ENCODE results near the gene UBE2R2.
"Not testable (repeated sequence)": the region's sequence is repeated elsewhere in the genome, so short reads cannot be mapped to it uniquely, and the experiment has no call there.

Gene UBE2R2

DNA sequence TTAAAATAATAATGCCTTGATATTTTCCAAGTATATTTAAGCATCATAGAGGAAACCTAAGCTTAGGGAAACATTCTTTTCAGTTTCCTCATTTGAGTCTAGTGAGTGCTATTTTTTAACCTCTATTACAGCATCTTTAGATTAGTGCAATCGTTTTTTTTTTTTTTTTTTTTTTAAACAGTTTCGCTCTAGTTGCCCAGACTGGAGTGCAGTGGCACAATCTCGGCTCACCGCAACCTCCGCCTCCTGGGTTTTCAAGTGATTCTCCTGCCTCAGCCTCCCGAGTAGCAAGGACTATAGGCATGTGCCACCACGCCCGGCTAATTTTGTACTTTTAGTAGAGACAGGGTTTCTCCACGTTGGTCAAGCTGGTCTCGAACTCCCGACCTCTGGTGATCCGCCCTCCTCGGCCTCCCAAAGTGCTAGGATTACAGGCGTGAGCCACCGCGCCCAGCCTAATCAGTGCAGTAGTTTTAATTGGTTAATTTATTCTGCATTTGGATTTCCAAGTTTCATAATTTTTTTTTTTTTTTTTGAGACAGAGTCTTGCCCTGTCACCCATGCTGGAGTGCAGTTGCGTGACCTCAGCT is 12.8 kb downstream of the UBE2R2 start:
- DNase-seq; in situ Hi-C loops (cut with MboI; ENCODE audit: low pct_unique_long_range_greater_than_20kb, low sequenced_read_pairs): not testable (repeated sequence)

DNA sequence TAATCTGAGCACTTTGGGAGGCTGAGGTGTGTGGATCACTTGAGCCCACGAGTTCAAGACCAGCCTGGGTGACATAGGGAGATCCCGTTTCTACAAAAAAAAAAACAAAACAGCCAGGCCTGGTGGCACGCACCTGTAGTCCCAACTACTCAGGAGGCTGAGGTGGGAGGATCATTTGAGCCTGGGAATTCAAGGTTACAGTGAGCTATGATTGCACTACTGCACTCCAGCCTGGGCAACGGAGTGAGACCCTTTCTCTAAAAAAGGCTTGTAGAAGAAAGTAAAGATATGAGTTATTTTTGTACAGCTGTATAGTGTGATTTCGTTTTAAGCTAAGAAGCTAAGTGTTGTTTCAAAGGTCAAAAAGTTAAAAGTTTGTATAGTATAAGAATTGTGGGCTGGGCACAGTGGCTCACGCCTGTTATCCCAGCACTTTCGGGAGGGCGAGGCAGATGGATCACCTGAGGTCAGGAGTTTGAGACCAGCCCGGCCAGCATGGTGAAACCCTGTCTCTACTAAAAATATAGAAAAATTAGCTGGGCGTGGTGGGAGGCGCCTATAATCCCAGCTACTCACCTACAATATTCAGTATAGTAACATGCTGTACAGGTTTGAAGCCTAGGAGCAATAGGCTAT is 18.8 kb downstream of the UBE2R2 start:
- in situ Hi-C loops (cut with MboI; ENCODE audit: low pct_unique_long_range_greater_than_20kb, low sequenced_read_pairs), result no loop called here
- no peak for DNase-seq

- in situ Hi-C loops (cut with MboI; ENCODE audit: low pct_unique_long_range_greater_than_20kb, low sequenced_read_pairs), result not testable (repeated sequence)
- peak; percentile 57 for DNase-seq
Measured at GRCh38 chr9:33836261-33836660, 19.3 kb downstream of the UBE2R2 start.

- in situ Hi-C loops (cut with MboI; ENCODE audit: low pct_unique_long_range_greater_than_20kb, low sequenced_read_pairs), result no loop called here
- no peak for DNase-seq
Measured at GRCh38 chr9:33837138-33837537, 20.2 kb downstream of the UBE2R2 start.

- in situ Hi-C loops (cut with MboI; ENCODE audit: low pct_unique_long_range_greater_than_20kb, low sequenced_read_pairs), result no loop called here
- DNase-seq, result no peak
Measured at GRCh38 chr9:33840381-33840780, 23.4 kb downstream of the UBE2R2 start.

DNA sequence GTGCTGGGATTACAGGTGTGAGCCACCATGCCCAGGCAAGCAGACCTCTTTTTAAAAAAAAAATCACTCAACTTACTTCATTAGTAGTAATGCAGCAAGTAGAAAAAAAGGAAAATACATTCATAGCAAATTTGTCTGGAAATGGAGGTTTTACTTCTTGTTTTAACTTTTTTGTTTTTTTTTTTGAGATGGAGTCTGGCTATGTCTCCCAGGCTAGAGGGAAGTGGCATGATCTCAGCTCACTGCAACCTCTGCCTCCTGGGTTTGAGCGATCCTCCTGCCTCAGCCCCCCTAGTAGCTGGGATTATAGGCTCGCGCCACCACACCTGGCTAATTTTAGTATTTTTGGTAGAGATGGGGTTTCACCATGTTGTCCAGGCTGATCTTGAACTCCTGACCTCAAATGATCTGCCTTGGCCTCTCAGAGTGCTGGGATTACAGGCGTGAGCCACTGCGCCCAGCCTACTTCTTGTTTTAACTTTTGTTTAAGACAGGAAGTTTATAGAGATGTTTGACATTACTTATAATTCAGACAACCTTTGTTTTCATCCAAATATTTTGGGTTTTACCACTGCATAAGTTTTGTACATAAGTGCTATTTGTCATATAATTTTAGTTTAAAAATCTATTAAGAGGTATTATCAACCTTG is 26.5 kb downstream of the UBE2R2 start:
- in situ Hi-C loops (cut with MboI; ENCODE audit: low pct_unique_long_range_greater_than_20kb, low sequenced_read_pairs), result no loop called here

GRCh38 chr9:33846231-33846630 is 29.3 kb downstream of the UBE2R2 start:
- no peak for DNase-seq
- in situ Hi-C loops (cut with MboI; ENCODE audit: low pct_unique_long_range_greater_than_20kb, low sequenced_read_pairs), result no loop called here

More for the DNA sequence above, 26.5 kb downstream of the UBE2R2 start:
- DNase-seq, result peak; percentile 21

- not testable (repeated sequence) for DNase-seq
Measured at GRCh38 chr9:33847894-33848205, 30.9 kb downstream of the UBE2R2 start.

DNA sequence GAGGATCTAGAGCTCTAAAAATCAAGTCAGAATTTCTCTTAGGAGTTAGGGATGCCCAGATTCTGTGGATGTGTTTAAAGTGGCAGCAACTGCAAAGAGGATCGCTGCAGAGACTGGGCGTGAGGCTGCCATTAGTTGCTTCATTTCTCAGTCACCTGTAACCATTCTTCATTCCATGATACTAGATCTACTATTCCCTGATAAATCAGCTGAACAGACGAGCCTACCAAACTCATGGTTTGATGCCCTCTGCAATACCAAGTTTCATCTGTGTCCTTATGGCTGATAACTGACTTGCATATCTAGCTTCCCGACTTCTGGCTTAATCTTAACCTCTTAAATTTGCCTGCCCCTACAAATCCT is 33.3 kb downstream of the UBE2R2 start:
- no peak for DNase-seq
- in situ Hi-C loops (cut with MboI; ENCODE audit: low pct_unique_long_range_greater_than_20kb, low sequenced_read_pairs), result no loop called here

More at GRCh38 chr9:33847894-33848205, 30.9 kb downstream of the UBE2R2 start:
- in situ Hi-C loops (cut with MboI; ENCODE audit: low pct_unique_long_range_greater_than_20kb, low sequenced_read_pairs), result not testable (repeated sequence)

GRCh38 chr9:33850677-33851076 is 33.7 kb downstream of the UBE2R2 start:
- DNase-seq, result no peak
- in situ Hi-C loops (cut with MboI; ENCODE audit: low pct_unique_long_range_greater_than_20kb, low sequenced_read_pairs), result no loop called here

DNA sequence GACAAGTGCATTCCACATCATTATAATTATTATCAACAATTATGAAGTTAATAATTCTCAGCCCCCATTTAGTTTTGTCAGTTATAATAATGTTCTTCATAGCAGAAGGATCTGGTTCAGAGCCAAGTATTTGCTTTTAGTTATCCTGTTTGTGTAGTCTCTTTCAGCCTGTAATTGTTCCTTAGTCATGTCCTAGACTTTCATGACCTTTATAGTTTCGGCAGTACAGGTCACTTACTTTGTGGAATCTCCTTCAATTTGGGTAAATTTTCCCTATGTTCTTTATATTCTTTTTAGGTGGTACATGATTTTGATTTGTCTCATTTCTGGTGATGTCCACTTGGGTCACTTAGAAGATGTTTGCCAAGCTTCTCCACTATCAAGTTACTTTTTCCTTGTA is 34.3 kb downstream of the UBE2R2 start:
- in situ Hi-C loops (cut with MboI; ENCODE audit: low pct_unique_long_range_greater_than_20kb, low sequenced_read_pairs), result no loop called here
- DNase-seq, result no peak

GRCh38 chr9:33852216-33852826 is 35.4 kb downstream of the UBE2R2 start:
- DNase-seq, result peak; percentile 61
- in situ Hi-C loops (cut with MboI; ENCODE audit: low pct_unique_long_range_greater_than_20kb, low sequenced_read_pairs), result no loop called here

- no peak for DNase-seq
- in situ Hi-C loops (cut with MboI; ENCODE audit: low pct_unique_long_range_greater_than_20kb, low sequenced_read_pairs), result no loop called here
Measured at GRCh38 chr9:33856247-33856646, 39.3 kb downstream of the UBE2R2 start.

- in situ Hi-C loops (cut with MboI; ENCODE audit: low pct_unique_long_range_greater_than_20kb, low sequenced_read_pairs), result no loop called here
- DNase-seq, result no peak
Measured at GRCh38 chr9:33858423-33858822, 41.5 kb downstream of the UBE2R2 start.

GRCh38 chr9:33860200-33860871 is 43.4 kb downstream of the UBE2R2 start:
- in situ Hi-C loops (cut with MboI; ENCODE audit: low pct_unique_long_range_greater_than_20kb, low sequenced_read_pairs), result no loop called here
- no peak for DNase-seq

- in situ Hi-C loops (cut with MboI; ENCODE audit: low pct_unique_long_range_greater_than_20kb, low sequenced_read_pairs), result no loop called here
- no peak for DNase-seq
Measured at GRCh38 chr9:33861917-33862453, 45.0 kb downstream of the UBE2R2 start.

- DNase-seq; in situ Hi-C loops (cut with MboI; ENCODE audit: low pct_unique_long_range_greater_than_20kb, low sequenced_read_pairs): not testable (repeated sequence)
Measured at GRCh38 chr9:33863027-33863426, 46.1 kb downstream of the UBE2R2 start.

GRCh38 chr9:33867747-33868439 is 50.9 kb downstream of the UBE2R2 start:
- in situ Hi-C loops (cut with MboI; ENCODE audit: low pct_unique_long_range_greater_than_20kb, low sequenced_read_pairs), result no loop called here

DNA sequence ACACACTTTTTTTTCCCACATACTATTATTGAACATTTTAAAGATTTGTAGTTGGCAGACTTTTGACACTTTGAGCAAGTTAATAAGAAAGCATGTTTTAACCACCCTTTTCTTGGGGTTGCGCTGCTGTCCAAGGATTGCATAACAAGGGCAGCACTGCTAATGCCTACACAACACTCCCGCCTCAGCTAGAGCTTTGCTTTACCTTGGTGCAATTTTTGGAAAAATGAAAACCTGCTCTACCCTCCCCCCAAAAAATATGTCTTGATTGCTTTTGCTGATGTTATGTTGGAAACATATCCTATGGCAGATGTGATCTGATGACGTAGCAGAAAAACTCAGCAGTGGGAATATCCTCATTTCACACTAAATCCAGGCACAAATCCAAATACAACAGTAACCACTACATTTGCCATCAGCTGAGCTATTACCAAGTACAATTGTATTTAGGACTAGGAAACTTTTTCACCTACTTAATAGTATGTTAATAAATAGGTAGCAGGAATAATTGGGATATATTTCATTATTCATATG is 51.5 kb downstream of the UBE2R2 start:
- in situ Hi-C loops (cut with MboI; ENCODE audit: low pct_unique_long_range_greater_than_20kb, low sequenced_read_pairs), result no loop called here
- DNase-seq, result no peak

More at GRCh38 chr9:33867747-33868439, 50.9 kb downstream of the UBE2R2 start:
- no peak for DNase-seq

Data from KBM-7 (cell line).